ENCODE measurements around the gene USP47. TPM values are rescaled to one million over a fixed set of nuclear protein-coding genes. Genes with fewer than 3 reads are reported as not detected.

USP47 gene
- total and polyA plus RNA-seq, 9 of the 15 experiments (the other 6 are each of a cell fraction or from before 2014, with no cell fraction given): 13.1 to 63.6 (median 34.7) TPM

GRCh38 chr11:11860103-11860979 lies 18.6 kb downstream of the USP47 start (continued):
- TF ChIP-seq ZNF121 (CRISPR knock-in tag; conservative IDR thresholded peaks at IDR 0.05) (no peak), MYBL2 (IDR thresholded peaks at IDR 0.05; ENCODE audit: low read depth) (no peak), MYBL2 (CRISPR knock-in tag; IDR thresholded peaks at IDR 0.05; ENCODE audit: borderline replicate concordance) (no peak), HMG20A (CRISPR knock-in tag; conservative IDR thresholded peaks at IDR 0.05) (no peak), KHSRP (IDR thresholded peaks at IDR 0.05) (no peak), ZNF740 (CRISPR knock-in tag; IDR thresholded peaks at IDR 0.05) (no peak), ZNF740 (tag; IDR thresholded peaks at IDR 0.05) (no peak), PBX2 (CRISPR knock-in tag; IDR thresholded peaks at IDR 0.05; ENCODE audit: low read depth) (no peak), PBX2 (tag; conservative IDR thresholded peaks at IDR 0.05; ENCODE audit: low read depth) (peak; percentile 24; the same call in 1 of the 2 replicates), MTA3 (IDR thresholded peaks at IDR 0.05; ENCODE audit: borderline replicate concordance) (no peak), ZNF280B (CRISPR knock-in tag; IDR thresholded peaks at IDR 0.05) (no peak), SNRNP70 (optimal IDR thresholded peaks at IDR 0.05; ENCODE audit: low read depth, low read length) (no peak), JUNB (CRISPR knock-in tag; conservative IDR thresholded peaks at IDR 0.05) (no peak), ZNF79 (CRISPR knock-in tag; IDR thresholded peaks at IDR 0.05; ENCODE audit: low read depth) (no peak), SMAD1 (IDR thresholded peaks at IDR 0.05; ENCODE audit: low read depth, low read length, partially characterized antibody) (no peak), ERF (CRISPR knock-in tag; IDR thresholded peaks at IDR 0.05) (no peak), YY1 (IDR thresholded peaks at IDR 0.05; ENCODE audit: borderline replicate concordance in 1 of 3, control insufficient read depth in 1 of 3, extremely low read depth in 1 of 3, insufficient read depth in 3 of 3, insufficient read length in 1 of 3, insufficient replicate concordance in 2 of 3, low read depth in 1 of 3, low read length in 2 of 3) (no peak), ZBTB9 (CRISPR knock-in tag; IDR thresholded peaks at IDR 0.05) (no peak), ZBED1 (IDR thresholded peaks at IDR 0.05) (no peak), ZNF184 (CRISPR knock-in tag; IDR thresholded peaks at IDR 0.05) (no peak), GABPB2 (CRISPR knock-in tag; conservative IDR thresholded peaks at IDR 0.05) (no peak), TAL1 (IDR thresholded peaks at IDR 0.05) (peak; percentile 50; the same call in 1 of the 2 replicates)
